Stimulated activated CD8-positive, alpha-beta memory T cell treated with anti-CD3 and anti-CD28 coated beads, Interleukin-7, amount 100 ng/mL, for 24 hours (primary cell): Measurements from ENCODE around the gene B9D1.
"Not testable (repeated sequence)": the region's sequence is repeated elsewhere in the genome, so short reads cannot be mapped to it uniquely, and the experiment has no call there.

ENCODE experiments used
- DNase-seq: peaks from one replicate; pipeline ENCODE4 v3.0.0-alpha.2; 2020; ENCODE audit warnings: low read depth

Gene B9D1

GRCh38 chr17:19359151-19359550 lies 3.4 kb downstream of the B9D1 start:
- DNase-seq, result no peak

DNA sequence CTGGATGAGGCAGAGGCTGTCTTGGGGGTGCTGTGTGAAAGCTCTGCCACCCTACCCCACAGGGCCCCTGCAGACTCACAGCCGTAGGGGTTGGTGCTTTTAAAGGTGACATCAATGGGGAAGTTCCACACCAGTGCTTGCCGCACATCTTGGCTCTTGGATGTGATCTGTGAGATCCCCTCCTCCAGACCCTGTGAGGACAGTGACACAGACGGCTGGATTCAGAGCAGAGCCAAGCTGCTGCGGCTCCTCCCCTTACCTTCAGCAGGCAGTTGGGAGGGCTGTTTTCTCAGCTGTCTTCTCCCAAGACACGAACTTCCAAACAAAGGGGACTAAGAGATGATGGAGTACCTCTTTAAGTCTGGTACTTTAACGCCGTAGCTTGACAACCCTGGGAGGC lies 4.8 kb downstream of the B9D1 start:
- DNase-seq, result no peak

- no peak for DNase-seq
Measured at GRCh38 chr17:19357351-19357750, 5.2 kb downstream of the B9D1 start.

GRCh38 chr17:19354748-19355147 lies 7.8 kb downstream of the B9D1 start:
- DNase-seq, result no peak

- DNase-seq, result not testable (repeated sequence)
Measured at GRCh38 chr17:19353401-19353800, 9.1 kb downstream of the B9D1 start.

DNA sequence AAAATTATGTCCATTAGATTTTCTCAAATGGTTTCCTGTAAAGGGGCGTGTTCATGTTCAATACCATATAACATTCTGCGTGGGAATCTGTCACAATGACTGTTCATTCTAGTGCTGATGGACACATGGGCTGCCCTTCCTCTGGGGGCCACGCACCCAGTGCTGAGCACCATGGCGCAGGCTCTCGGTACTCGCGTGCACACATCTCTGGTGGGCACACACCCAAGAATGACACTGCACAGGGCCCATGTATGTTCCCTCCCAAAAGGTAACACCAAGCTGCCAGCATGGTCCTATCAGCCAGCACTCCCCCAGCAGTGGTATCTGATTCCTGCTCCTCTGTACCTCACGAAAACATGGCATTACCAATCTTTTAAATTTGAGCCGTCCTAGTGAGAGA lies 13.7 kb downstream of the B9D1 start:
- DNase-seq, result no peak

DNA sequence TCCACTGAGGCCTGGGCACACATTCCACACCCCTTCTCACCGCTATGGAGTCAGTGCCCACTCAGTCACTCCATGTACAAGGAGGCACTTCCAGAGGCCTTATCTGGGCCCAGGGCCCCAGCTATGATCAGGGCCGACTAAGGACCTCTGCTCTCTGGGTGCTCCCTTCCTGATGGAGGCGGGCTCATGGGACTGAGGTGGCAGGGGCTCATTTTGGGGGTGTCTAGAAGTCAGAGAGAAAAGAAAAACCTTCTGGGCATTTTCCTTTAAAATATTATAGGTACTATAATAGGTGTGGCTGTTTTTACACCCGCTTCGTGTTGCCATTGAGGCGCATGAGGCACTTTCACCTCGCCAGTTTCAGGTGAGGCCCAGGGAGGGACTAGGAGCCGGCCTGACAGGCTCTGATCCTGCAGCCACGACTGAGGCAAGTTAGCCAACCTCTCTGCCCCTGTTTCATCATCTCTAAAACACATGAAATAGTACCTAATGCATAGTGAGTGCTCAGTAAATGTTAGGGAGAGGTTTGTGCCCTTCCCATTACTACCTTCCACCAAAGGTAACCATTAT lies 14.4 kb downstream of the B9D1 start:
- no peak for DNase-seq

GRCh38 chr17:19347323-19348080 lies 15.0 kb downstream of the B9D1 start:
- DNase-seq, result no peak

DNA sequence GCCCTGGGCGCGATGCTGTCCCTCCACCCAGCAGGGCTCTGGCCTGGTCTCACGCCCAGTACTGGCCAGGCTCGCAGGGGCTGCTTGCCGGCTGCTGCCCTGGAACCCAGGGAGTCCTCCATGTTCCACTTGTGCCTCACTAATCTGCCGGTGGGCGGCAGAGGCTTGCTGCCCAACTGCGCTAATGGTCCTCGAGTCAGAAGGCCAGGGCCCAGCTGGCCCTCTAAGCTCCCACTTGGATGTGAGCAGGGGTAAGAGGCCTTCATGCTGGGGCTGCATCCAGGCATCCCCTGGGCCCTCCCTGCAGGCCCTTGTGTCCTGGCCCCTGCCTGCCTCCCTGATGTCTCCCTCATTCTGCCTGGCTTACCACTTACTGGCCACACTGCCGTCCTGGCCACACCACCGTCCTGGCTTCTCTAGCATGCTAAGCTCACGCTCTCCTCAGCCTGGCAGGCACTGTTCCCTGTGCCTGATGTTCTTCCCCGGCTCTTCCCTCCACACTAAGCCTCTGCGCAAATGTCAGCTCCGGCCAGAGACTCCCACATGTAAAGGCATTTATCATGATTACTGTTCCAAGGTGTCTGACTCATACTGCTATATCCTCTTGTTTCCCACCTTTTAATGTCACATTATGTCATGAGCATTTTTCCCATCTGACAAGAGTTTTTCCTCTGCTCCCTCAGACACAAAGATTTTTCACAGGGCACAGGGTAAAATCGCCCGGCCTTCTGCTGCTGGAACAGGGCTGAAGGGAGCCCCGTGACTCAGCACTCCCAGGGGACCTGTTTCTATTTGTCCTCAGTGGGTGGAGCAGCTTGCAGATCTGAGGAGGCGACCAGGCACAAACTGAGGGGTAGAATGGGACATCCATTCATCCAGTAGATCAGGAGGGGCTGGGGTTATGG lies 15.9 kb downstream of the B9D1 start:
- DNase-seq, result no peak

DNA sequence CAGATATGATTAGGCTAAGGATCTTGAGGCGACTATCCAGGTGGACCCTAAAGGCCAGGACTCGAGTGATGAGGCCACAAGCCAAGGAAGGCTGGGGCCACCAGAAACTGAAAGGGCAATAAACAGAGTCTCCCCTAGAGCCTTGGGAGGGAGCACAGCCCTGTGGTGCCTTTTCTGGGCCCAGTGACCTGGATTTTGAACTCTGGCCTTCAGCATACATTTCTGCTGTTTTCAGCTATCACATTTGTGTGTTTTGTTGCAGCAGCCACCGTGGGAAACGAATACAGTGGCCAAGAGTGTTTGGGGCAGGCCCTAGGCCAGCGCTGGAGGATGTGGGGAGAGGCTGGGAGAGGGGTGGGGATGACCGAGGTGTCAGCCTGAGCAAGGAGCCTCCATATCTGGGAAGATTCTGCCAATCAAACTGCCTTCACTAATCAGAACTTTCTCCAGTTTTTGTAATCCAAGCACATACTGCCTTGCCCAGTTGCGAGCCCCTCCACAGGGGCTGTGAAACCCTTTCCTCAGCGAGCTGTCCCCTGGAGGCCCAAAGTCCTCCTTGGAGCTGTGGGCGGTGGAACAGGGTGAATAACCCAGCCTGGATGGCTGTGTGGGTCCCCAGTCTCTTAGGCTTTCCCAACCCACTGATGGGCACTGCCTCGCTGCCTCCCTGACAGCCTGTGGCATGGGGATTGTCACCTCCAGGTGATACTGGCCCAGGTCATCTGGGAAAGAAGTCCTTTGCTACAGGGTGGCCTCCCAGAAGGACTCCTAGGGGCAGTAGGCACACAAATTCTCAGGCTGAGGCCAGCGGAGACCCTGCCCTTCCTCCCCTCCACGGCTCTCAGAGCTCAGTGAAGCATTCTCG lies 16.8 kb downstream of the B9D1 start:
- no peak for DNase-seq

- no peak for DNase-seq
Measured at GRCh38 chr17:19345067-19345460, 17.5 kb downstream of the B9D1 start.

GRCh38 chr17:19344311-19345066 lies 18.0 kb downstream of the B9D1 start:
- no peak for DNase-seq

GRCh38 chr17:19343671-19344151 lies 18.8 kb downstream of the B9D1 start:
- DNase-seq, result no peak

GRCh38 chr17:19343256-19343630 lies 19.3 kb downstream of the B9D1 start:
- DNase-seq, result no peak

DNA sequence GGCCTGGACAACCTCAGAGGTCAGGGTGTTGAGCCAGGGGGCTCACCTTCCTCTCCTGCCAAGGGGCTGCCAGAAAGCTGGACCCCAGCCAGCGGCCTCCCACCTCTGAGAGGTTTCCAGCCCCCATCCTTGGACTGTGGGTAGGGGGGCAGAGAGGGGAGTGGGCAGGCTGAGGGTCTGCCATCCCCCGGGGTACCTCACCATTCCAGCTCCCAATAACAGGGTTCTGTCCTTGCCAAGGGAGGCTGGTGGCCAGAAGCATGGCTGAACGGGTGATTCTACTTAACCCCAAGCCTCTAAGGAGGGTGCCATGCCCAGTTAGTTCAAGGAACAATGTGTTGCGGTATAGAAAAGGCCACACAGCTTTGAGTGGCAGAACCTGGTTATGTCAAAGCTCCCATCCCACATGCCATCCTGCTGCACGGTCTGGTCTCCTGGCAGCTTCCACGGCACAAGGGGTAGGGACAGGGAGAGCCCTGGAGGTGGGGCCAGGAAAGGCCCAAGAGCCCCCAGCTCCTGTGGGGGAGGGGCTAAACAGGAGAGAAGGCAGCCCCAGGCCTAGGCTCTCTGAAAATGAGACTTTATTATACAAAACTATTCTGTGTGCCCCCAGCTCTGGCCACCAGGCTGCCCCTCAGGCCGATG lies 19.8 kb downstream of the B9D1 start:
- DNase-seq, result no peak

- DNase-seq, result no peak
Measured at GRCh38 chr17:19341641-19342610, 20.6 kb downstream of the B9D1 start.

- DNase-seq, result no peak
Measured at GRCh38 chr17:19341211-19341631, 21.3 kb downstream of the B9D1 start.

GRCh38 chr17:19339341-19339815 lies 23.1 kb downstream of the B9D1 start:
- DNase-seq, result no peak
